ENCODE data around the gene PRSS21.

GRCh38 chr16:2830355-2830695, 13.3 kb downstream of the PRSS21 start:
- TF ChIP-seq FOXA1 (IDR thresholded peaks at IDR 0.05) = no peak
- TF ChIP-seq SP1 (IDR thresholded peaks at IDR 0.05) = no peak
- no peak for TF ChIP-seq FOXM1 (IDR thresholded peaks at IDR 0.05; ENCODE audit: borderline replicate concordance)
- TF ChIP-seq NFRKB (IDR thresholded peaks at IDR 0.05) = no peak
- no peak for TF ChIP-seq HDGF (IDR thresholded peaks at IDR 0.05; ENCODE audit: borderline replicate concordance)
- TF ChIP-seq FOXK2 (IDR thresholded peaks at IDR 0.05) = no peak
